ENCODE results near the gene TMEM30B. TPM values are rescaled to one million over a fixed set of nuclear protein-coding genes. Genes with fewer than 3 reads are reported as not detected.

Gene TMEM30B
- total RNA-seq, 1 experiment from 2014 or later = 0.09 TPM

- H3K4me1 Mint-ChIP-seq (ENCODE audit: insufficient read depth, unreplicated experiment) = peaks cover 23% of the 10 kb centered on the region
- no peak overlapping the region for H3K27ac Mint-ChIP-seq (ENCODE audit: low read depth, unreplicated experiment)
- no peak overlapping the region for H3K4me3 Mint-ChIP-seq (ENCODE audit: unreplicated experiment)
- H3K36me3 Mint-ChIP-seq (ENCODE audit: insufficient read depth, unreplicated experiment) = no peaks in the 10 kb centered on the region
- CTCF ChIA-PET = interaction anchor here (0.9 kb wide), 1 partner anchor 495 kb away, joined by 3 read pairs; no protein-coding TSS in a partner anchor
- no TSS peak for BruUV-seq (replicated peaks)
- H3K27me3 Mint-ChIP-seq (ENCODE audit: insufficient read depth, unreplicated experiment) = no peaks in the 10 kb centered on the region
- no peak for DNase-seq (ENCODE audit: unreplicated experiment)
- H3K9me3 Mint-ChIP-seq (ENCODE audit: unreplicated experiment) = no peaks in the 10 kb centered on the region
- no peak for TF ChIP-seq CTCF (IDR thresholded peaks at IDR 0.05; ENCODE audit: unreplicated experiment)
- intact Hi-C loops (cut with micrococcal nuclease) = no loop called here
- POLR2A ChIA-PET = interaction anchor here (0.6 to 3.8 kb wide), 7 partner anchors 8 to 146 kb away, joined by 3 to 38 read pairs (median 6); no protein-coding TSS in a partner anchor
Measured at GRCh38 chr14:61323970-61324369, 42.8 kb upstream of the TMEM30B start.

GRCh38 chr14:61322799-61323290 lies 41.7 kb upstream of the TMEM30B start:
- peak overlapping the region; percentile 98 for H3K27ac Mint-ChIP-seq (ENCODE audit: low read depth, unreplicated experiment)
- H3K27me3 Mint-ChIP-seq (ENCODE audit: insufficient read depth, unreplicated experiment) = no peaks in the 10 kb centered on the region
- H3K4me1 Mint-ChIP-seq (ENCODE audit: insufficient read depth, unreplicated experiment) = peaks cover 23% of the 10 kb centered on the region
- DNase-seq (ENCODE audit: unreplicated experiment) = peak; percentile 81
- intact Hi-C loops (cut with micrococcal nuclease) = no loop called here
- H3K9me3 Mint-ChIP-seq (ENCODE audit: unreplicated experiment) = no peaks in the 10 kb centered on the region
- no peaks in the 10 kb centered on the region for H3K36me3 Mint-ChIP-seq (ENCODE audit: insufficient read depth, unreplicated experiment)
- CTCF ChIA-PET = interaction anchor here (0.6 to 2.6 kb wide), 9 partner anchors 10 to 515 kb away, joined by 3 to 11 read pairs (median 3); no protein-coding TSS in a partner anchor
- peak overlapping the region; percentile 94 for H3K4me3 Mint-ChIP-seq (ENCODE audit: unreplicated experiment)
- TSS peak; percentile 41 for BruUV-seq (replicated peaks)
- TF ChIP-seq CTCF (IDR thresholded peaks at IDR 0.05; ENCODE audit: unreplicated experiment) = no peak
- POLR2A ChIA-PET = interaction anchor here (0.7 to 3.8 kb wide), 24 partner anchors 9 to 1647 kb away, joined by 3 to 38 read pairs (median 4); partner anchors contain the start of genes HIF1A and SNAPC1

- intact Hi-C loops (cut with micrococcal nuclease) = no loop called here
- Mint-ChIP-seq H3K27me3 (ENCODE audit: insufficient read depth, unreplicated experiment) (no peaks in the 10 kb centered on the region), H3K4me1 (ENCODE audit: insufficient read depth, unreplicated experiment) (peaks cover 21% of the 10 kb centered on the region), H3K27ac (ENCODE audit: low read depth, unreplicated experiment) (peak overlapping the region; percentile 98), H3K36me3 (ENCODE audit: insufficient read depth, unreplicated experiment) (no peaks in the 10 kb centered on the region), H3K4me3 (ENCODE audit: unreplicated experiment) (peak overlapping the region; percentile 94), H3K9me3 (ENCODE audit: unreplicated experiment) (no peaks in the 10 kb centered on the region)
- peak; percentile 74 for DNase-seq (ENCODE audit: unreplicated experiment)
- ChIA-PET CTCF (interaction anchor here (0.6 to 2.6 kb wide), 15 partner anchors 10 to 516 kb away, joined by 3 to 11 read pairs (median 4); no protein-coding TSS in a partner anchor), POLR2A (interaction anchor here (0.7 to 3.8 kb wide), 30 partner anchors 8 to 1647 kb away, joined by 3 to 38 read pairs (median 4); partner anchors contain the start of genes HIF1A and SNAPC1)
- no peak for TF ChIP-seq CTCF (IDR thresholded peaks at IDR 0.05; ENCODE audit: unreplicated experiment)
- BruUV-seq (replicated peaks) = TSS peak; percentile 33
Measured at GRCh38 chr14:61322011-61322798, 41.1 kb upstream of the TMEM30B start.

- CTCF ChIA-PET = interaction anchor here (0.6 to 2.6 kb wide), 10 partner anchors 11 to 362 kb away, joined by 3 to 11 read pairs (median 4); no protein-coding TSS in a partner anchor
- POLR2A ChIA-PET = interaction anchor here (0.7 to 3.8 kb wide), 14 partner anchors 9 to 440 kb away, joined by 3 to 38 read pairs (median 4); partner anchors contain the start of gene SNAPC1
- Mint-ChIP-seq H3K4me3 (ENCODE audit: unreplicated experiment) (peak within 1 kb of the TSS; percentile 94), H3K4me1 (ENCODE audit: insufficient read depth, unreplicated experiment) (peaks cover 15% of the 10 kb centered on the region), H3K36me3 (ENCODE audit: insufficient read depth, unreplicated experiment) (no peaks in the 10 kb centered on the region), H3K27me3 (ENCODE audit: insufficient read depth, unreplicated experiment) (no peaks in the 10 kb centered on the region), H3K9me3 (ENCODE audit: unreplicated experiment) (no peaks in the 10 kb centered on the region), H3K27ac (ENCODE audit: low read depth, unreplicated experiment) (peak within 1 kb of the TSS; percentile 98)
- no TSS peak for BruUV-seq (replicated peaks)
- intact Hi-C loops (cut with micrococcal nuclease) = no loop called here
- no peak for TF ChIP-seq CTCF (IDR thresholded peaks at IDR 0.05; ENCODE audit: unreplicated experiment)
- peak; percentile 78 for DNase-seq (ENCODE audit: unreplicated experiment)
Measured at GRCh38 chr14:61321385-61322010, 40.4 kb upstream of the TMEM30B start, which contains the start of gene PRKCH. Gene PRKCH, plus strand, starts transcription at chr14:61321579. Its CDS starts 523 bp downstream, at chr14:61322102.
